IMR-90 (cell line): ENCODE data around the gene TRMO. TPM values are rescaled to one million over a fixed set of nuclear protein-coding genes. Genes with fewer than 3 reads are reported as not detected.

Source experiments
- ATAC-seq: fragments of 200-7000 bp; cut with Tn5 transposase; 2 replicates; pipeline ENCODE4 v1.9.1; 2020; ENCODE audit warnings: low read depth, mild to moderate bottlenecking, moderate library complexity
- BruUV-seq: library from RNA; stranded (reverse); fragments of 400-500 nt; replicated peaks from 2 replicates; lab custom pipeline; 2021; lab: Mats Ljungman, UMichigan
- CTCF ChIA-PET: fragments of 300-600 bp; formaldehyde crosslinking; extraction: SDS; loops from one replicate; lab custom pipeline; 2021; ENCODE audit warnings: antibody characterized with exemption; lab: Yijun Ruan, JAX
- POLR2A ChIA-PET: fragments of 300-600 bp; sonication (Branson Sonifier 250); formaldehyde crosslinking; loops from one replicate; lab custom pipeline; 2022; ENCODE audit warnings: antibody characterized with exemption; ENCODE audit not compliant: unreplicated experiment; lab: Charles Lee
- DNase-seq: peaks from one replicate; pipeline ENCODE4 v3.0.0; 2013
- H2AFZ ChIP-seq: replicated peaks from 2 replicates; pipeline ENCODE3; 2013; ENCODE audit warnings: low read length, mild to moderate bottlenecking; ENCODE audit not compliant: poor library complexity
- H2AK5ac ChIP-seq: 2 replicates; pipeline ENCODE4 v1.6.1; 2013; ENCODE audit warnings: low read depth, low read length, inconsistent platforms
- H2AK9ac ChIP-seq: replicated peaks from 2 replicates; pipeline ENCODE3; 2013; ENCODE audit warnings: mild to moderate bottlenecking, low read depth, low read length, moderate library complexity; ENCODE audit not compliant: poor library complexity
- H2BK120ac ChIP-seq: 2 replicates; pipeline ENCODE4 v1.6.1; 2013; ENCODE audit warnings: low read depth, low read length, inconsistent platforms
- H2BK15ac ChIP-seq: 3 replicates; pipeline ENCODE4 v1.6.1; 2013; ENCODE audit warnings: low read depth, low read length, inconsistent platforms
- H2BK20ac ChIP-seq: 2 replicates; pipeline ENCODE4 v1.6.1; 2013; ENCODE audit warnings: low read depth, mild to moderate bottlenecking, inconsistent platforms, low read length, moderate library complexity
- H2BK5ac ChIP-seq: 2 replicates; pipeline ENCODE4 v1.6.1; 2013; ENCODE audit warnings: mild to moderate bottlenecking, low read depth, low read length, inconsistent platforms; ENCODE audit not compliant: poor library complexity, severe bottlenecking
- H3K14ac ChIP-seq: replicated peaks from 2 replicates; pipeline ENCODE4 v1.6.1; 2013; ENCODE audit warnings: low read depth, low read length, inconsistent platforms
- H3K18ac ChIP-seq: 2 replicates; pipeline ENCODE4 v1.6.1; 2013; ENCODE audit warnings: low read depth, low read length, control low read depth
- H3K23ac ChIP-seq: 2 replicates; pipeline ENCODE4 v1.6.1; 2013; ENCODE audit warnings: low read depth, low read length, inconsistent platforms
- H3K27ac ChIP-seq: 2 replicates; pipeline ENCODE4 v1.5.1; 2013; ENCODE audit warnings: mild to moderate bottlenecking, control low read depth, low read length; ENCODE audit not compliant: insufficient read depth
- H3K27me3 ChIP-seq: 2 replicates; pipeline ENCODE4 v1.6.1; 2013; ENCODE audit warnings: low read length; ENCODE audit not compliant: control insufficient read depth, insufficient read depth
- H3K36me3 ChIP-seq: 2 replicates; pipeline ENCODE4 v1.6.1; 2013; ENCODE audit warnings: low read length, mixed read lengths; ENCODE audit not compliant: control insufficient read depth, insufficient read depth
- H3K4ac ChIP-seq: 2 replicates; pipeline ENCODE4 v1.6.1; 2013; ENCODE audit warnings: low read depth, low read length, inconsistent platforms
- H3K4me1 ChIP-seq: 2 replicates; pipeline ENCODE4 v1.6.1; 2013; ENCODE audit warnings: low read length, mixed read lengths; ENCODE audit not compliant: control insufficient read depth, insufficient read depth
- H3K4me2 ChIP-seq: 2 replicates; pipeline ENCODE4 v1.6.1; 2013; ENCODE audit warnings: low read depth, mild to moderate bottlenecking, control low read depth, low read length, moderate library complexity
- H3K4me3 ChIP-seq: 2 replicates; pipeline ENCODE4 v1.5.1; 2013; ENCODE audit warnings: low read depth, mild to moderate bottlenecking, control low read depth, low read length, moderate library complexity; ENCODE audit not compliant: insufficient read depth
- H3K56ac ChIP-seq: 2 replicates; pipeline ENCODE4 v1.6.1; 2013; ENCODE audit warnings: low read length, inconsistent platforms; ENCODE audit not compliant: insufficient read depth; ENCODE audit errors: extremely low read depth
- H3K79me1 ChIP-seq, 2 experiments: 2 replicates each; pipeline ENCODE4 v1.6.1; 2013; ENCODE audit warnings: low read length in 2 of 2, inconsistent platforms in 1 of 2, low read depth in 1 of 2
- H3K9ac ChIP-seq: 2 replicates; pipeline ENCODE4 v1.6.1; 2013; ENCODE audit warnings: low read depth, low read length, control low read depth
- H3K9me1 ChIP-seq: 2 replicates; pipeline ENCODE4 v1.6.1; 2013; ENCODE audit warnings: low read length, inconsistent platforms; ENCODE audit not compliant: insufficient read depth
- H3K9me3 ChIP-seq: 2 replicates; pipeline ENCODE4 v1.6.1; 2013; ENCODE audit warnings: low read length; ENCODE audit not compliant: control insufficient read depth, insufficient read depth
- H4K20me1 ChIP-seq: 2 replicates; pipeline ENCODE4 v1.6.1; 2013; ENCODE audit warnings: low read length, inconsistent platforms; ENCODE audit not compliant: insufficient read depth
- H4K5ac ChIP-seq: 2 replicates; pipeline ENCODE4 v1.6.1; 2013; ENCODE audit warnings: mild to moderate bottlenecking, low read depth, low read length, control low read depth
- H4K8ac ChIP-seq, 2 experiments: 2 replicates each; pipeline ENCODE4 v1.6.1; 2013; ENCODE audit warnings: low read depth in 2 of 2, low read length in 2 of 2, control low read depth in 1 of 2, inconsistent platforms in 1 of 2
- H4K91ac ChIP-seq: 2 replicates; pipeline ENCODE4 v1.6.1; 2013; ENCODE audit warnings: low read depth, low read length, inconsistent platforms; ENCODE audit not compliant: insufficient read depth
- CTCF ChIP-seq: conservative IDR thresholded peaks from 2 replicates; pipeline ENCODE4 v1.5.1; 2012; ENCODE audit warnings: mild to moderate bottlenecking, low read depth, low read length, improper control_type of control experiment
- FOS ChIP-seq: fragments of 150-350 bp; IDR thresholded peaks from 2 replicates; pipeline ENCODE4 v1.6.1; 2016; ENCODE audit warnings: low read depth, low read length
- WGBS, 2 experiments: methylation state at CpG; one replicate each; pipeline versions ENCODE4 v1.1.5 to v1.1.7; 2013; ENCODE audit warnings: missing lambda C conversion rate in 2 of 2; ENCODE audit not compliant: insufficient read length in 1 of 2; ENCODE audit errors: extremely low coverage in 2 of 2; 5-methylcytosine and 5-hydroxymethylcytosine counted together
- dilution Hi-C: fragments of 300-500 bp; cut with HindIII; formaldehyde crosslinking; loops from one replicate; pipeline ENCODE4 v1.14.3; 2018; ENCODE audit warnings: low sequenced_read_pairs; ENCODE audit not compliant: unreplicated experiment
- in situ Hi-C: fragments of 300-500 bp; cut with MboI; formaldehyde crosslinking; loops from 3 replicates; pipeline ENCODE4 v1.14.3; 2019; ENCODE audit warnings: low sequenced_read_pairs, inconsistent platforms, mixed read lengths
- intact Hi-C: fragments of 100-400 bp; cut with micrococcal nuclease; formaldehyde crosslinking; loops from 2 replicates; pipeline ENCODE4 v1.10.0; 2022
- polyA plus RNA-seq, 3 experiments: library from polyadenylated mRNA; depleted of rRNA; stranded (reverse); fragments of >200 nt; gene quantifications; 2 replicates each; pipeline ENCODE4 v1.2.3, GENCODE V29; 2012; ENCODE audit warnings: low replicate concordance in 1 of 3
- total RNA-seq: library from RNA; depleted of rRNA; stranded (reverse); fragments of >200 nt; gene quantifications from 2 replicates; pipeline ENCODE4 v1.2.3, GENCODE V29; 2012

TRMO gene
- total and polyA plus RNA-seq, 2 of the 4 experiments (the other 2 are of a cell fraction), result 10.2 to 19.9 TPM

- Histone ChIP-seq H4K91ac (no peak within 1 kb of the TSS), H3K9me3 (no peaks in the 10 kb centered on the region), H2AK5ac (no peak within 1 kb of the TSS), H2AFZ (no peak within 1 kb of the TSS), H3K18ac (no peak within 1 kb of the TSS), H4K8ac (no peak within 1 kb of the TSS), H3K36me3 (no peaks in the 10 kb centered on the region), H2BK5ac (no peak within 1 kb of the TSS), H3K4me3 (no peak within 1 kb of the TSS), H3K9me1 (no peaks in the 10 kb centered on the region), H3K9ac (no peak within 1 kb of the TSS), H2BK120ac (no peak within 1 kb of the TSS), H3K27ac (no peak within 1 kb of the TSS), H3K4ac (no peak within 1 kb of the TSS), H2BK15ac (no peak within 1 kb of the TSS), H3K14ac (no peak within 1 kb of the TSS), H4K5ac (no peak within 1 kb of the TSS), H2AK9ac (no peak within 1 kb of the TSS), H3K4me1 (no peaks in the 10 kb centered on the region), H3K56ac (no peak within 1 kb of the TSS), H3K79me1 (no peaks in the 10 kb centered on the region), H2BK20ac (no peak within 1 kb of the TSS), H3K27me3 (peaks cover 64% of the 10 kb centered on the region), H3K23ac (no peak within 1 kb of the TSS), H3K4me2 (no peak within 1 kb of the TSS), H4K20me1 (no peaks in the 10 kb centered on the region)
- no peak for DNase-seq
- no peak for ATAC-seq
- ChIA-PET CTCF (no interaction called here), POLR2A (interaction anchor here (0.6 kb wide), 1 partner anchor 19 kb away, joined by 6 read pairs; no protein-coding TSS in a partner anchor)
- intact Hi-C loops, result loop anchor here (5.0 kb wide), 1 partner anchor 34 kb away; no protein-coding TSS in a partner anchor
- in situ Hi-C loops, result no loop called here
- dilution Hi-C loops, result no loop called here
- BruUV-seq, result no TSS peak
- TF ChIP-seq FOS, result no peak
- no peak for TF ChIP-seq CTCF
- WGBS, 2 experiments, result no CpG with 5 or more reads among the region's 3 CpGs
Observed at GRCh38 chr9:97938081-97938644, 15.9 kb upstream of the TRMO start, which contains the start of gene HEMGN. TSS of gene HEMGN (minus strand) at chr9:97938172. CDS start at chr9:97938136, 36 bp downstream.
